Measurements from ENCODE around the gene NMT1.

The NMT1 gene

GRCh38 chr17:45077643-45078042 is 16.5 kb downstream of the NMT1 start:
- no peak for DNase-seq

GRCh38 chr17:45081047-45081703 is 20.1 kb downstream of the NMT1 start:
- DNase-seq = no peak

DNA sequence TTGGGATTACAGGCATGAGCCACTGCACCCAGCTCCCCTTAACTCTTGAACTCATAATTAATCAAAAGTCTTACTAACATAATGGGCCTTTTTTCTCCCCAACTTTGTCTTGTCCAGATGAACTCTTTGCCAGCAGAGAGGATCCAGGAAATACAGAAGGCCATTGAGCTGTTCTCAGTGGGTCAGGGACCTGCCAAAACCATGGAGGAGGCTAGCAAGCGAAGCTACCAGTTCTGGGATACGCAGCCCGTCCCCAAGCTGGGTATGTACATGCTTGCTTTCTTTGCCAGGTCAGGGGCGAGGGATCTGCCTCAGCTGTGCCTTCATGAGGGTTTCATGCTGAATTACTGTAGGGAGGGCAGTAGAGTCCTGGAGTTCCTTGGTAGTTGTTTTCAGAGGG is 25.3 kb downstream of the NMT1 start:
- DNase-seq = no peak

DNA sequence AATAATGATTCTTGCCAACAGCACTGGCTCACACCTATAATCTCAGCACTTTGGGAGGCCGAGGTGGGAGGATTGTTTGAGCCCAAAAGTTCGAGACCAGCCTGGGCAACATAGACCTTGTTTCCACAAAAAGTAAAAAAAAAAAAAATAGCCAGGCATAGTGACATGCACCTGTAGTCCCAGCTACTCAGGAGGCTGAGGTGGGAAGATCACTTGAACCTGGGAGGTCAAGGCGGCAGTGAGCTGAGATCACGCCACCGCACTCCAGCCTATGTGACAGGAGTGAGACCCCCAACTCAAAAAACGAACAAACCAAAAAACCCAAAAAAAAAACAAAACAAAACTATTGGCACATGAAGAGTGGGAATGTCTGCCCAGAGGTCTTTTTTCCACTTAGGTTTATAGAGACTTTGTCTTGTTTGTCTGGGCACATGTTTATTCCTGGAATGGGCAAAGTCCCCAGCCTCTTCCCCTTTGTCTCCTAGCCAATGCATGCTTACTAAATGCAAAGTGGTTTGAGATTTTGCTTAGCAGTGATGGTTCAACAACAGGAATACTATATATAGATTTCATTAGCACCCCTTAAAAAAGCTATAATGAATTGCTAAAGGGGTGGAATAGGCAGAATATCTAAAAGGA is 25.9 kb downstream of the NMT1 start:
- DNase-seq = no peak

- no peak for DNase-seq
These were observed 26.4 kb downstream of the NMT1 start for GRCh38 chr17:45087504-45087975.

GRCh38 chr17:45087978-45088377 is 26.9 kb downstream of the NMT1 start:
- DNase-seq = no peak

GRCh38 chr17:45088741-45089140 is 27.6 kb downstream of the NMT1 start:
- DNase-seq = no peak

GRCh38 chr17:45090711-45091110 is 29.6 kb downstream of the NMT1 start:
- DNase-seq = no peak

- no peak for DNase-seq
These were observed 30.8 kb downstream of the NMT1 start for GRCh38 chr17:45091778-45092425.

DNA sequence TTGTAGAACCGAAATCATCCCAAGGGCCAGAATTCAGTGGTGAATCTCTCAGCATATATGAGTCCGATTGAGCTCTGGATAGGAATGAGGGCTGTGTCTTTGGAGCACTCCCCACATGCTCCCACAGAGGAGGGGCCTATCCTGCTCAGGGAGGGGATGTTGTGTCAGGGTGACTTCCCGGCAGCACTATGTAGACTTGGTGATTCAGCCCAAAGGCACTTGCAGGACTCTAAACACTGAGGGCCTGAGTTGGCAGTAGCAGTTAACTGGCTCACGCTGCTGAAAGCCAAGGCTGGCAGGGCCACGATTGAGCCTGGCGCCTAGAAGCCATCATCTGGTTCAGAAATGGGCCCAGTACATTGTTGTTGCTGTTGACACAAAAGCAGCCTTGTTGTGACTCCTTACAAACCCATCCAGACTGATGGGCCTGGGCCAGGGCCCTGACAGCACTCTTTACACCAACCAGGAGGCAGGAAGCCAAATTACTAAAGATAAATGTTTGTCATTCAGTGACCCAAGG is 31.9 kb downstream of the NMT1 start:
- no peak for DNase-seq

DNA sequence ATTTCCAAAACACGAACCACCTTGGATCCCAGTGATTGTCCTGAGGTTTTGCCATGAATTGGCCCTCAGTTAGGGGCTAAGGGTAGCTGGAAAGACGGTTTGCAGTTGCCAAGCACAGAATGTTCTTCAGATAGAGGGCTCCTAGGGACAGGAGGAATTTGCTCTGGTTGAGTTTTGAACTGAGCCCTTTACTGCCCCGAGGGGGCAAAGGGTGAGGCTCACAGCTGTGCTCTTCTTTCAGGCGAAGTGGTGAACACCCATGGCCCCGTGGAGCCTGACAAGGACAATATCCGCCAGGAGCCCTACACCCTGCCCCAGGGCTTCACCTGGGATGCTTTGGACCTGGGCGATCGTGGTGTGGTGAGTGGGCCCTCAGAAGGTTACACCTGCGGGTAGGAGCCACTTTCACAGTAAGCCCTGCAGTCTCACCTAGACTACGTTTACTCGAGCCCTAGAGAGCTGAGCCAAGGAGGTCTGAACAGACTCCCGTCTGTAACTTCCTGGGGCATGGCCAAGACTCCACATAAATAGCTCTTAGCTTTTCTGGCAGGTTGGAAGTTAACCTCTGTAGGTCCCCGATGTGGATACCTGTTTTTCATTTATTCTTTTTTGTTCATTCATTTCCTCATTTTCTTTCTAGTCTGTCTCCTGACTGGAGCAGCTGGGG is 32.5 kb downstream of the NMT1 start:
- DNase-seq = no peak

GRCh38 chr17:45096141-45096540 is 35.0 kb downstream of the NMT1 start:
- no peak for DNase-seq

DNA sequence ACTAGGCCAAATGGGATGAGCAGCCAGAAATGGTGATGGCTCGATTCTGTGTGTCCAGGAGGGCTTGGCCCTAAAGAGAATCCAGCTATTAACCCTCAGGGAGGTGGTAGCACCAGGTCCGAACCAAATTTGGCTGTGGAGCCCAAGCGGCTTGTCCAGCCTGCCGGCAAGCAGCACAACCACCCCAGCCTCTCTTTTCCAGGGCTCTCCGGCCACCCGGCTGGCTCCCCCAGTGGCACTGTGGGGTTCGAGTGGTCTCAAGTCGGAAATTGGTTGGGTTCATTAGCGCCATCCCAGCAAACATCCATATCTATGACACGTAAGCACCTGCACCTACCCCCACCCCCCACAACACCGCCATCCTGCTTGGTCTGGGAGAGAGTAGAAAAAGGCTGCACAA is 35.8 kb downstream of the NMT1 start:
- DNase-seq = no peak

GRCh38 chr17:45098081-45098868 is 37.2 kb downstream of the NMT1 start:
- no peak for DNase-seq

DNA sequence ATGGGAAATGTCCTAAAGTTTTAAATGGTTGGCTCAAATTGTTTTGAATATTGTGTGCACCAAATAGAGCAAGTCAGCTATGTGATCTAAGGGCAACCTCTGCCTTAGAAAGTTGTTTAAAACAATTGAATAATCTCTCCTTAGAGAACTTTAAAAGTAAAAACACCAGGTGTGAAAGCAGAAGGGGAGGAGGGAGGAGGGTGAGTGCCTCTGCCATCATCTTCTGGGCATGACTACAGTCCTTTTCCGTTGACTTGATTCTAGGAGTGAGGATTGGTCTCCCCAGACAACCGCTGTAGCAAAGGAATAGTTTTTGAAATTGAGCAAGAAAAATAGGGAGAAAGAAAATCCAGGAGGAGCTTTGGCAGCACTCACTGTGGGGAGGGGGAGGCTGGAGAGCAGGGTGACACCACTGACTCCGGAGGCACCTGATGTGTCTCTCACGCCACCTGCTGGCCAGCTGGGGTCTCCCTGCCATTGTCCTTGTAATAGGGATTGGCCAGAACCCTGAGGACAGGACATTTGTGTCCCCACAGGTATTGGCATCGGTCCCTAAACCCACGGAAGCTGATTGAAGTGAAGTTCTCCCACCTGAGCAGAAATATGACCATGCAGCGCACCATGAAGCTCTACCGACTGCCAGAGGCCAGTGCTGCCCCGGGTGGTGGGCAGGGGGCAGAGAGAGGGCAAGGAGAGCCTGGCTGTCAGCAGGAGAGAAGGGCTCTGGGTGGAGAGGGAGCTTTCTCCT is 37.9 kb downstream of the NMT1 start:
- DNase-seq = peak; percentile 60

GRCh38 chr17:45101546-45101882 is 40.4 kb downstream of the NMT1 start:
- DNase-seq = no peak

DNA sequence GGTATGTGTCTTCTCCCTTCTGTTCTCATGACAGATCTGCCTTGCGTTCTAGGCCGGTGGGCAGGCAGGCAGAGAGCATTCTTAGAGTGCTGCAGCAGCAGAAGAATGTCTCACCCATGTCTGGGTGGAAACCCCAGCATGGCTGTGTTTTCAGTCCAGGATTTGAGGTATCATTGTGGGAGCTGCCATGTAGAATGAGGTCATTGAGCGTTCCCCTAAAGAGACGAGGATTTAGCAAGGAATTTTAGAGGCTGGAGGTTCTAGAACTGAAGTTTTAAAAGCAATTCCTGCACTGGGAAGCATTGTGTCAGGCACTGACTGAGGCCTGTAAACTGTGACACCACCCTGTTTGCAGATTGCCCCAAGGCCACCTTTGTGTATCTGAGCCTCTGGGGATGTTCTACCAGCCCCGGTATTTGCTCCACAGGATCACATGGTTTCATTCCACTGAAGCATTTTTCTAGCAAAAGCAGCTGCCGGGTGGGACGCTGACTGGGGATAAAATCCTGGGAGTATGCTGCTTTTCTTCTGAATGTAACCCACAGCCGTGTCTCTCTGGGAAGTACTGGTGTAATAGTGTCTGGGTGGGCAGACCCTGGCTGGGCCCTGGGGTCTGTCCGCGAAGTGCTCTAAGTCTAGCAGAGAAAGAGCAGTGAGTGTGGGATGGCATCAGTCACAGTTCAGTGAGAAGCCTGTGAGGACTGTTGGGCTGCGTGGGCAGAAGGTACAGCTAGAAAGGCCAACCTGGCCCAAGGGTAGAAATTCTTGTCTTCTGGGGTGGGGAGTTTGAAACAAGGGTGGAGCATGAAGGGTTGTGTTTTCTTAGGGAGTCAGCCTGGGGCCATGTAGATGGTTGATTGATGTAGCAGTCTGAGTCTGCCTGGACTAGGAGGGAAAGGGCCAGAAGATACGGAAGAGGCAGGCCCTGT is 41.0 kb downstream of the NMT1 start:
- DNase-seq = no peak

DNA sequence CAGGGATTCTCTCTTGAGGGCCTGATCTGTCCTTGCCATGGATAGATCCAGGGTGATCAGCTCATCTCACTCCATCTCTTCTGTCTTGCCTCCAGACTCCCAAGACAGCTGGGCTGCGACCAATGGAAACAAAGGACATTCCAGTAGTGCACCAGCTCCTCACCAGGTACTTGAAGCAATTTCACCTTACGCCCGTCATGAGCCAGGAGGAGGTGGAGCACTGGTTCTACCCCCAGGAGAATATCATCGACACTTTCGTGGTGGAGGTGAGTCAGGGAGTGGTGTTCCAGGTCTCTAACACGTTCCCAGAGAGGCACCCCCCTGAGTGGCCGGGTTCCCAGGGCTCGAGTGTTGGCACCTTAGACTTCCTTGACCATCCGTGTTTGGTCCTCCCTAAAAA is 41.7 kb downstream of the NMT1 start:
- no peak for DNase-seq

GRCh38 chr17:45103269-45103795 is 42.2 kb downstream of the NMT1 start:
- no peak for DNase-seq

DNA sequence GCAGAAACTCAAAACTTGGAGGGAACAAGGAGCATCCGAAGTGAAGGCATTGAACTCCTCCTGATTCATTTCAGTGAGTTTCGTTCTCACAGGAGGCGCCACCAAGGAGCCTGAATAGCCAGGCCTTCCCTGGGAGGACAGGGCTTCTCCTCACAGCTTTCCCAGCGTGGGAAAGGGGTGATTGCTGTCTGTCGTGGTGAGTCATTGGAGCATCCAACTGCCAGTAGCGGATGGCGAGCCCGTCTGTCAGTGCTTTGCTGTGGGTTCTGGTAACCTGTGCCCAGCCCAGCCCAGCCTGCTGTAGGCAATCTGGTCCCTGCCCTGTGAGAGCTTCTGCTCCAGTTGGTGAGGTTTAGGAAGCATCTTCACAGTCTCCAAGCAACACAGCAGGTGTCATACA is 42.9 kb downstream of the NMT1 start:
- no peak for DNase-seq

All from right kidney (tissue), 1 donor.